Testis (tissue), 2 donors: ENCODE measurements around the gene IGFBP5.

Experiments used
- POLR2A ChIP-seq: fragments of 450-650 bp; IDR thresholded peaks from one replicate; pipeline ENCODE4 v1.6.1; 2017; ENCODE audit warnings: antibody characterized with exemption, mild to moderate bottlenecking, moderate library complexity
- TF ChIP-seq, protein P1 (sequence below), 3 experiments: fragments of 450-650 bp in 2 of 3; fragments of 200-600 bp in 1 of 3; sonication (generic) in 1 of 3; IDR thresholded peaks; one replicate each; pipeline ENCODE4 v1.5.1; 2016 to 2019; ENCODE audit warnings: antibody characterized with exemption in 3 of 3, mild to moderate bottlenecking in 2 of 3, moderate library complexity in 1 of 3

DNA sequence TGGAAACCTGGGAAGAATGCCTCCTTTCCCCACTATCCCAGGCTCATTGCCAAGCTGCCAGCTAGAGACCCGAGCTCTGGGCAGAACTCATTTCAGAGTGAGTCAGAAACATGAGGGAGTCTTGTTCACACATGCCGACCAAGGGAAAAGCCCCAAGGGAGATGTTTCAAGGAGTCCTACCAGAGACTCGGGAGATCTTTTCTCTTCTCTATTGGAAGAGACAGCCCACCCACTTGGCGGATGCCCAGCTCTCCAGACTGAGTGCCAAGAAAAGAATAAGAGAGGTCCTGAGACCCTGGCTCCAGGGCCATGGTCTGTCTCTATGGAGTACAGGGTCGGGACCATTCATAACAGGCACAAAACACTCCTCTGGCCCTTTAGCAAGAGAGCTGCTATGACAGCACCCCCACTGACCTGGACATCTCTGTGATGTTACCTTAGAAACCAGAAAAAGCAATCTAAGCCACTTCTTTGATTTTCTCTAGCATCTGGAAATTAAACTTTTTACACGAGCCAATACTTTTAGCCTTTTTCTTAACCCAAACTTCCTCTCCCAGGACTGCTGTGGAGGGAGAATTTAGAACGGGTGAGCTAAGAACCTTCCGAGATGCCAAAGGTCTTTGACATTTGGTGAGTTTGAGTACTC lies 18.5 kb upstream of the IGFBP5 start:
- TF ChIP-seq, protein P1, sequence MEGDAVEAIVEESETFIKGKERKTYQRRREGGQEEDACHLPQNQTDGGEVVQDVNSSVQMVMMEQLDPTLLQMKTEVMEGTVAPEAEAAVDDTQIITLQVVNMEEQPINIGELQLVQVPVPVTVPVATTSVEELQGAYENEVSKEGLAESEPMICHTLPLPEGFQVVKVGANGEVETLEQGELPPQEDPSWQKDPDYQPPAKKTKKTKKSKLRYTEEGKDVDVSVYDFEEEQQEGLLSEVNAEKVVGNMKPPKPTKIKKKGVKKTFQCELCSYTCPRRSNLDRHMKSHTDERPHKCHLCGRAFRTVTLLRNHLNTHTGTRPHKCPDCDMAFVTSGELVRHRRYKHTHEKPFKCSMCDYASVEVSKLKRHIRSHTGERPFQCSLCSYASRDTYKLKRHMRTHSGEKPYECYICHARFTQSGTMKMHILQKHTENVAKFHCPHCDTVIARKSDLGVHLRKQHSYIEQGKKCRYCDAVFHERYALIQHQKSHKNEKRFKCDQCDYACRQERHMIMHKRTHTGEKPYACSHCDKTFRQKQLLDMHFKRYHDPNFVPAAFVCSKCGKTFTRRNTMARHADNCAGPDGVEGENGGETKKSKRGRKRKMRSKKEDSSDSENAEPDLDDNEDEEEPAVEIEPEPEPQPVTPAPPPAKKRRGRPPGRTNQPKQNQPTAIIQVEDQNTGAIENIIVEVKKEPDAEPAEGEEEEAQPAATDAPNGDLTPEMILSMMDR (IDR thresholded peaks at IDR 0.05): no peak
- no peak for TF ChIP-seq POLR2A
